H9 (cell line): ENCODE data around the gene INTS13. TPM values are rescaled to one million over a fixed set of nuclear protein-coding genes. Genes with fewer than 3 reads are reported as not detected.
"Not testable (repeated sequence)": the region's sequence is repeated elsewhere in the genome, so short reads cannot be mapped to it uniquely, and the experiment has no call there.

Experiments used
- DNase-seq: peaks from one replicate; pipeline ENCODE4 v3.0.0-alpha.2; 2017
- H2AFZ ChIP-seq: one replicate; pipeline ENCODE4 v1.6.1; 2013; ENCODE audit warnings: mild to moderate bottlenecking, low read length, control low read depth, moderate library complexity
- H2AK5ac ChIP-seq: 2 replicates; pipeline ENCODE4 v1.6.1; 2013; ENCODE audit warnings: low read length, control low read depth, mixed read lengths; ENCODE audit not compliant: insufficient read length
- H2BK120ac ChIP-seq: one replicate; pipeline ENCODE4 v1.6.1; 2013; ENCODE audit warnings: low read depth, mild to moderate bottlenecking, low read length, control low read depth, inconsistent platforms; ENCODE audit not compliant: poor library complexity, severe bottlenecking
- H2BK12ac ChIP-seq: 2 replicates; pipeline ENCODE4 v1.6.1; 2013; ENCODE audit warnings: low read length, control low read depth, mixed read lengths, low read depth; ENCODE audit not compliant: insufficient read length
- H2BK15ac ChIP-seq: 2 replicates; pipeline ENCODE4 v1.6.1; 2013; ENCODE audit warnings: low read depth, low read length, control low read depth
- H2BK20ac ChIP-seq: one replicate; pipeline ENCODE4 v1.6.1; 2013; ENCODE audit warnings: low read depth, mild to moderate bottlenecking, low read length, control low read depth, inconsistent platforms; ENCODE audit not compliant: poor library complexity, severe bottlenecking
- H2BK5ac ChIP-seq: 2 replicates; pipeline ENCODE4 v1.6.1; 2013; ENCODE audit warnings: low read length, control low read depth, mixed read lengths; ENCODE audit not compliant: insufficient read length
- H3K14ac ChIP-seq: 2 replicates; pipeline ENCODE4 v1.6.1; 2013; ENCODE audit warnings: low read length, control low read depth; ENCODE audit not compliant: insufficient read depth
- H3K18ac ChIP-seq: 2 replicates; pipeline ENCODE4 v1.6.1; 2013; ENCODE audit warnings: low read depth, mild to moderate bottlenecking, mixed read lengths, low read length, control low read depth; ENCODE audit not compliant: insufficient read length
- H3K23ac ChIP-seq: 2 replicates; pipeline ENCODE4 v1.6.1; 2013; ENCODE audit warnings: low read length, control low read depth, mixed read lengths, low read depth; ENCODE audit not compliant: insufficient read length
- H3K23me2 ChIP-seq: 2 replicates; pipeline ENCODE4 v1.6.1; 2013; ENCODE audit warnings: low read depth, mild to moderate bottlenecking, mixed read lengths, low read length, control low read depth; ENCODE audit not compliant: insufficient read length, poor library complexity, severe bottlenecking
- H3K27ac ChIP-seq: 2 replicates; pipeline ENCODE4 v1.5.1; 2013; ENCODE audit warnings: low read length, control low read depth, mixed read lengths, low read depth; ENCODE audit not compliant: insufficient read length
- H3K27me3 ChIP-seq: 2 replicates; pipeline ENCODE4 v1.6.1; 2013; ENCODE audit warnings: low read length, control low read depth, inconsistent platforms; ENCODE audit not compliant: insufficient read depth
- H3K4ac ChIP-seq: 2 replicates; pipeline ENCODE4 v1.6.1; 2013; ENCODE audit warnings: low read depth, mild to moderate bottlenecking, control low read depth, inconsistent platforms, low read length, moderate library complexity
- H3K4me1 ChIP-seq: 2 replicates; pipeline ENCODE4 v1.6.1; 2013; ENCODE audit warnings: low read length, control low read depth, inconsistent platforms; ENCODE audit not compliant: insufficient read depth
- H3K4me2 ChIP-seq: 2 replicates; pipeline ENCODE4 v1.6.1; 2013; ENCODE audit warnings: low read length, control low read depth, mixed read lengths; ENCODE audit not compliant: insufficient read length, insufficient read depth
- H3K56ac ChIP-seq: 2 replicates; pipeline ENCODE4 v1.6.1; 2013; ENCODE audit warnings: low read depth, mild to moderate bottlenecking, mixed read lengths, low read length, control low read depth; ENCODE audit not compliant: insufficient read length
- H3K79me1 ChIP-seq: 2 replicates; pipeline ENCODE4 v1.6.1; 2013; ENCODE audit warnings: low read depth, mild to moderate bottlenecking, moderate library complexity, low read length, control low read depth, inconsistent platforms; ENCODE audit not compliant: insufficient read depth, poor library complexity, severe bottlenecking
- H3K79me2 ChIP-seq: 2 replicates; pipeline ENCODE4 v1.6.1; 2013; ENCODE audit warnings: low read length, control low read depth, inconsistent platforms; ENCODE audit not compliant: insufficient read depth
- H3K9ac ChIP-seq: 2 replicates; pipeline ENCODE4 v1.6.1; 2013; ENCODE audit warnings: low read length, control low read depth, mixed read lengths; ENCODE audit not compliant: insufficient read length; ENCODE audit errors: extremely low read depth
- H3K9me3 ChIP-seq: one replicate; pipeline ENCODE4 v1.6.1; 2013; ENCODE audit warnings: low read depth, low read length, inconsistent platforms; ENCODE audit not compliant: control insufficient read depth
- H3T11ph ChIP-seq: one replicate; pipeline ENCODE4 v1.6.1; 2013; ENCODE audit warnings: mild to moderate bottlenecking, low read length, control low read depth, inconsistent platforms
- H4K20me1 ChIP-seq: one replicate; pipeline ENCODE4 v1.6.1; 2013; ENCODE audit not compliant: control insufficient read depth, insufficient read length, insufficient read depth
- H4K5ac ChIP-seq: 2 replicates; pipeline ENCODE4 v1.6.1; 2013; ENCODE audit warnings: low read depth, mild to moderate bottlenecking, mixed read lengths, low read length, control low read depth; ENCODE audit not compliant: insufficient read length
- H4K8ac ChIP-seq: replicated peaks from 2 replicates; pipeline ENCODE4 v1.6.1; 2013; ENCODE audit warnings: low read length, control low read depth, mixed read lengths, low read depth; ENCODE audit not compliant: insufficient read length
- H4K91ac ChIP-seq: 2 replicates; pipeline ENCODE4 v1.6.1; 2013; ENCODE audit warnings: low read depth, mild to moderate bottlenecking, moderate library complexity, mixed read lengths, low read length, control low read depth; ENCODE audit not compliant: insufficient read length
- H3K27ac Mint-ChIP-seq, 3 experiments: 2 replicates in 2 of 3; 3 replicates in 1 of 3; pipeline ENCODE4 v1.8.0; 2020 to 2021; ENCODE audit warnings: mixed read lengths in 3 of 3, mild to moderate bottlenecking in 1 of 3, moderate library complexity in 1 of 3
- H3K27me3 Mint-ChIP-seq: 2 replicates; pipeline ENCODE4 v1.8.0; 2021; ENCODE audit warnings: low read depth, mild to moderate bottlenecking, moderate library complexity, mixed read lengths
- H3K36me3 Mint-ChIP-seq, 3 experiments: 2 replicates in 2 of 3; 3 replicates in 1 of 3; pipeline ENCODE4 v1.8.0; 2020 to 2021; ENCODE audit warnings: low read depth in 3 of 3, mixed read lengths in 3 of 3; ENCODE audit not compliant: insufficient read depth in 1 of 3
- H3K4me1 Mint-ChIP-seq, 2 experiments: 2 replicates each; pipeline ENCODE4 v1.8.0; 2020; ENCODE audit warnings: mixed read lengths in 2 of 2
- H3K4me3 Mint-ChIP-seq, 2 experiments: 2 replicates in 1 of 2; 3 replicates in 1 of 2; pipeline ENCODE4 v1.8.0; 2020 to 2021; ENCODE audit warnings: mild to moderate bottlenecking in 2 of 2, mixed read lengths in 2 of 2, moderate library complexity in 1 of 2
- H3K9me3 Mint-ChIP-seq, 2 experiments: 2 replicates in 1 of 2; 3 replicates in 1 of 2; pipeline ENCODE4 v1.8.0; 2020; ENCODE audit warnings: mild to moderate bottlenecking in 2 of 2, mixed read lengths in 2 of 2, moderate library complexity in 1 of 2
- WGBS: extraction: QIAGEN DNeasy Blood & Tissue Kit; methylation state at CpG from one replicate; pipeline ENCODE4 v1.1.7; 2013; ENCODE audit warnings: missing lambda C conversion rate, low lambda C conversion rate, mixed read lengths; ENCODE audit not compliant: insufficient read length; ENCODE audit errors: extremely low coverage; 5-methylcytosine and 5-hydroxymethylcytosine counted together
- total RNA-seq: library from RNA; stranded (reverse); gene quantifications from 2 replicates; pipeline ENCODE4 v1.2.1, GENCODE V29; 2021
- TF ChIP-seq, protein P1 (sequence below): fragments of 200-600 bp; sonication (generic); conservative IDR thresholded peaks from 3 replicates; pipeline ENCODE4 v1.8.0; 2021; ENCODE audit warnings: antibody characterized with exemption, mild to moderate bottlenecking

INTS13 gene
- total RNA-seq, 1 experiment from 2014 or later: 39.1 TPM

DNA sequence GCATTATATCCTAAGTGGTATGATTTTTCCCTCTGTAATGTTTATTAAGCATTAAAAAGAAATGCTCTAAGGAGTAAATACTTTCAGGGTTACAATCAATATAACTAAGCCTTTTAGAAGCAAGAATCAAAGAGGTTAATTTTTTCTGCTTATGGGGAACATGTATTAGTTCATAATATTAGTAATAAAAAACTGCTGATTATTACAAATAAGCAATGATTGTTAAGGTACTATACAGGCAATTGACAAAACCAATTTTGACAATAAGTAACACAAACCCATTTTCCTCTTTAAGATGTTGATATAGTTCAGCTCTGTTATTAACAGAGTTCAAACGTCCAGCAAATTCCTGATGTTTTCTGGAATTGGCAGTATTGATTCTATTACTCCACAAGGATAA lies 31.8 kb downstream of the INTS13 start:
- Histone ChIP-seq H2AK5ac (no peak overlapping the region), H2BK5ac (no peak overlapping the region), H3K27ac (no peak overlapping the region), H3K27me3 (no peaks in the 10 kb centered on the region), H4K20me1 (no peaks in the 10 kb centered on the region), H3K18ac (no peak overlapping the region), H2BK12ac (no peak overlapping the region), H3K79me2 (no peaks in the 10 kb centered on the region), H4K8ac (no peak overlapping the region), H3K23me2 (no peaks in the 10 kb centered on the region), H3K9ac (no peak overlapping the region), H3K4me2 (no peak overlapping the region), H4K5ac (no peak overlapping the region), H2BK20ac (no peak overlapping the region), H3K79me1 (no peaks in the 10 kb centered on the region), H2BK15ac (no peak overlapping the region), H3K56ac (no peak overlapping the region), H3K4me1 (no peaks in the 10 kb centered on the region), H2AFZ (no peak overlapping the region), H4K91ac (no peak overlapping the region), H3K23ac (no peak overlapping the region), H3K14ac (no peak overlapping the region), H3K4ac (no peak overlapping the region), H2BK120ac (no peak overlapping the region), H3K9me3 (no peaks in the 10 kb centered on the region), H3T11ph (no peak overlapping the region)
- Mint-ChIP-seq H3K27ac (no peak overlapping the region), H3K36me3 (peaks cover 36 to 62% (median 57%) of the 10 kb centered on the region in 3 experiments), H3K27me3 (no peaks in the 10 kb centered on the region), H3K4me3 (no peak overlapping the region), H3K9me3 (peaks cover 11% of the 10 kb centered on the region in 2 experiments), H3K4me1 (no peaks in the 10 kb centered on the region)
- no CpG with 5 or more reads among the region's 1 CpG for WGBS
- TF ChIP-seq, protein P1, sequence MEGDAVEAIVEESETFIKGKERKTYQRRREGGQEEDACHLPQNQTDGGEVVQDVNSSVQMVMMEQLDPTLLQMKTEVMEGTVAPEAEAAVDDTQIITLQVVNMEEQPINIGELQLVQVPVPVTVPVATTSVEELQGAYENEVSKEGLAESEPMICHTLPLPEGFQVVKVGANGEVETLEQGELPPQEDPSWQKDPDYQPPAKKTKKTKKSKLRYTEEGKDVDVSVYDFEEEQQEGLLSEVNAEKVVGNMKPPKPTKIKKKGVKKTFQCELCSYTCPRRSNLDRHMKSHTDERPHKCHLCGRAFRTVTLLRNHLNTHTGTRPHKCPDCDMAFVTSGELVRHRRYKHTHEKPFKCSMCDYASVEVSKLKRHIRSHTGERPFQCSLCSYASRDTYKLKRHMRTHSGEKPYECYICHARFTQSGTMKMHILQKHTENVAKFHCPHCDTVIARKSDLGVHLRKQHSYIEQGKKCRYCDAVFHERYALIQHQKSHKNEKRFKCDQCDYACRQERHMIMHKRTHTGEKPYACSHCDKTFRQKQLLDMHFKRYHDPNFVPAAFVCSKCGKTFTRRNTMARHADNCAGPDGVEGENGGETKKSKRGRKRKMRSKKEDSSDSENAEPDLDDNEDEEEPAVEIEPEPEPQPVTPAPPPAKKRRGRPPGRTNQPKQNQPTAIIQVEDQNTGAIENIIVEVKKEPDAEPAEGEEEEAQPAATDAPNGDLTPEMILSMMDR: no peak
- no peak for DNase-seq

DNA sequence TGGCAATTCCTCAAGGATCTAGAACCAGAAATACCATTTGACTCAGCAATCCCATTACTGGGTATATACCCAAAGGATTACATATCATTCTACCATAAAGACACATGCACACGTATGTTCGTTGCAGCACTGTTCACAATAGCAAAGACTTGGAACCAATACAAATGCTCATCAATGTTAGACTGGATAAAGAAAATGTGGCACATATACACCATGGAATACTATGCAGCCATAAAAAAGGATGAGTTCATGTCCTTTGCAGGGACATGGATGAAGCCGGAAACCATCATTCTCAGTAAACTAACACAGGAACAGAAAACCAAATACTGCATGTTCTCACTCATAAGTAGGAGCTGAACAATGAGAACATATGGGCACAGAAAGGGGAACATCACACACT lies 34.4 kb downstream of the INTS13 start:
- H2BK120ac ChIP-seq, H3K27me3 ChIP-seq, H3K9ac ChIP-seq, H3K79me1 ChIP-seq, H3K23ac ChIP-seq, H4K5ac ChIP-seq, H2AFZ ChIP-seq, H3K27ac Mint-ChIP-seq, H3K4me1 Mint-ChIP-seq, H2BK5ac ChIP-seq, H4K91ac ChIP-seq, H2BK20ac ChIP-seq, H3K14ac ChIP-seq, H4K8ac ChIP-seq, H3K56ac ChIP-seq, H2BK15ac ChIP-seq, H3K4ac ChIP-seq, H3K4me2 ChIP-seq, H3K23me2 ChIP-seq, H4K20me1 ChIP-seq, H3K27me3 Mint-ChIP-seq, H3K4me3 Mint-ChIP-seq, H3T11ph ChIP-seq, H2BK12ac ChIP-seq, H3K27ac ChIP-seq, H3K79me2 ChIP-seq, H3K4me1 ChIP-seq, H2AK5ac ChIP-seq, DNase-seq, H3K18ac ChIP-seq, H3K9me3 ChIP-seq: not testable (repeated sequence)
- no CpG with 5 or more reads among the region's 3 CpGs for WGBS
- H3K9me3 Mint-ChIP-seq: peaks cover 11% of the 10 kb centered on the region in 2 experiments
- H3K36me3 Mint-ChIP-seq: peaks cover 42 to 69% (median 54%) of the 10 kb centered on the region in 3 experiments
